ENCODE measurements around the gene BRAP.
"Not testable (repeated sequence)": the region's sequence is repeated elsewhere in the genome, so short reads cannot be mapped to it uniquely, and the experiment has no call there.

- TF ChIP-seq POLR2AphosphoS5, POLR2A, CTCF (IDR thresholded peaks at IDR 0.05): not testable (repeated sequence)
These were observed 67.9 kb downstream of the BRAP start for GRCh38 chr12:111617841-111618240.
